OCI-LY1 (cell line): Measurements from ENCODE around the gene KDM5B.
"Not testable (repeated sequence)": the region's sequence is repeated elsewhere in the genome, so short reads cannot be mapped to it uniquely, and the experiment has no call there.

Experiments used
- H2AFZ ChIP-seq: fragments of 200-600 bp; sonication (generic), shearing (Covaris generic); 2 replicates; pipeline ENCODE4 v1.6.0; 2014; ENCODE audit warnings: antibody characterized with exemption, mild to moderate bottlenecking, low read length
- H3F3A ChIP-seq: fragments of 200-600 bp; sonication (generic), shearing (Covaris generic); 2 replicates; pipeline ENCODE4 v1.6.0; 2014; ENCODE audit warnings: mild to moderate bottlenecking, antibody characterized with exemption, low read length, moderate library complexity; ENCODE audit not compliant: insufficient read depth
- H3K27ac ChIP-seq: fragments of 200-600 bp; sonication (generic); 2 replicates; pipeline ENCODE4 v1.5.1; 2014; ENCODE audit warnings: low read length, mixed run types, mild to moderate bottlenecking, low read depth; ENCODE audit not compliant: poor library complexity, severe bottlenecking
- H3K27me3 ChIP-seq: fragments of 200-600 bp; sonication (generic); 2 replicates; pipeline ENCODE4 v1.6.0; 2014; ENCODE audit warnings: antibody characterized with exemption, mild to moderate bottlenecking, low read length, moderate library complexity; ENCODE audit not compliant: insufficient read depth
- H3K36me3 ChIP-seq: fragments of 200-600 bp; sonication (generic); 2 replicates; pipeline ENCODE4 v1.6.1; 2014; ENCODE audit warnings: mild to moderate bottlenecking, antibody characterized with exemption, low read length, moderate library complexity, mixed read lengths; ENCODE audit not compliant: insufficient read depth
- H3K4me1 ChIP-seq: fragments of 200-600 bp; sonication (generic); 2 replicates; pipeline ENCODE4 v1.5.1; 2014; ENCODE audit warnings: mild to moderate bottlenecking, low read length, moderate library complexity; ENCODE audit not compliant: insufficient read depth, severe bottlenecking
- H3K4me2 ChIP-seq: fragments of 200-600 bp; sonication (generic), shearing (Covaris generic); 2 replicates; pipeline ENCODE4 v1.6.1; 2014; ENCODE audit warnings: low read length
- H3K4me3 ChIP-seq: fragments of 200-600 bp; sonication (generic); 2 replicates; pipeline ENCODE4 v1.5.1; 2014; ENCODE audit warnings: low read length, low read depth, mild to moderate bottlenecking, mixed read lengths; ENCODE audit not compliant: poor library complexity, severe bottlenecking
- H3K79me2 ChIP-seq: fragments of 200-600 bp; shearing (Covaris generic); 2 replicates; pipeline ENCODE4 v1.6.1; 2016; ENCODE audit warnings: mixed run types, low read length, mixed read lengths; ENCODE audit not compliant: insufficient read depth
- H3K9ac ChIP-seq: fragments of 200-600 bp; sonication (generic), shearing (Covaris generic); 2 replicates; pipeline ENCODE4 v1.6.1; 2014; ENCODE audit warnings: mild to moderate bottlenecking, low read length, mixed read lengths
- H3K9me2 ChIP-seq: fragments of 200-600 bp; sonication (generic), shearing (Covaris generic); 2 replicates; pipeline ENCODE4 v1.6.1; 2014; ENCODE audit warnings: low read depth, mild to moderate bottlenecking, low read length, mixed read lengths
- H3K9me3 ChIP-seq: fragments of 200-600 bp; shearing (Covaris generic); 2 replicates; pipeline ENCODE4 v1.6.1; 2014; ENCODE audit warnings: low read length, mixed read lengths
- H4K20me1 ChIP-seq: fragments of 200-600 bp; sonication (generic), shearing (Covaris generic); 2 replicates; pipeline ENCODE4 v1.6.0; 2016; ENCODE audit warnings: mild to moderate bottlenecking, low read length; ENCODE audit not compliant: insufficient read depth
- EZH2 ChIP-seq: fragments of 200-600 bp; sonication (generic), shearing (Covaris generic); IDR thresholded peaks from 2 replicates; pipeline ENCODE4 v1.8.0; 2017; ENCODE audit warnings: borderline replicate concordance, mixed run types, mild to moderate bottlenecking, antibody characterized with exemption, low read length, moderate library complexity, mixed read lengths
- TF ChIP-seq, protein P1 (sequence below): fragments of 200-600 bp; sonication (generic), shearing (Covaris generic); IDR thresholded peaks from 2 replicates; pipeline ENCODE4 v1.5.1; 2017; ENCODE audit warnings: mild to moderate bottlenecking, antibody characterized with exemption, low read length, moderate library complexity, mixed read lengths

The KDM5B gene

DNA sequence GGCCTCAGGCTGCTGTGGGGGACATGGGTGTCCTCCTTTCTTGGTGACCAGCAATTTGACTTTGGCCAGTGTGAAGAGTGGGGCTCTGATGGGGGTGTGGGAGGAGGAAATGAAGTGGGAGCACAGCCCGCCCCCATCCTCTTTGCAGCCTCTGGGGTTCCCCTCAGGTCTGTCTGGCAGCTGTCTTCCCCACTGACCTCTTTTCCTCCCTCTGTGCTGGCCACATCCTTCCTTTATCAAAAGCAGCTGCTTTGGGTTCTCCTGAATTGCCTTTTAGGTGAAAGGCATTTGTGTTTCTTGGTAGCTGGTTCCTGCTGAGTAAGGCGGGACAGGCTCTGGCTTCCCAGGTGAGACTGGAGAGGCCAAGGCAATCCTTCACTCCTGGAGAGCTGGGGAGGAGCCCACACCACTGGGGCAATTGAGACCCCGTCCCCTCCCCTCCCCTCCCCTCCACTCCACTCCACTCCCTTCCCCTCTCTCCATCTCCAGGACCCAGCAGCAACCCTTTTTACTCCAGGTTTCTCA is 27.4 kb upstream of the KDM5B start:
- no peaks in the 10 kb centered on the region for H3K36me3 ChIP-seq
- H3K9ac ChIP-seq, result no peak overlapping the region
- H3K4me2 ChIP-seq, result no peak overlapping the region
- H2AFZ ChIP-seq, result no peak overlapping the region
- H3K4me1 ChIP-seq, result no peaks in the 10 kb centered on the region
- no peak overlapping the region for H3K4me3 ChIP-seq
- H3K9me2 ChIP-seq, result no peaks in the 10 kb centered on the region
- H3K9me3 ChIP-seq, result no peaks in the 10 kb centered on the region
- H3F3A ChIP-seq, result no peaks in the 10 kb centered on the region
- no peak overlapping the region for H3K27ac ChIP-seq
- peaks cover 7% of the 10 kb centered on the region; the same call in 1 of the 2 replicates for H3K27me3 ChIP-seq
- H3K79me2 ChIP-seq, result no peaks in the 10 kb centered on the region
- no peaks in the 10 kb centered on the region for H4K20me1 ChIP-seq
- no peak for TF ChIP-seq EZH2
- TF ChIP-seq, protein P1, sequence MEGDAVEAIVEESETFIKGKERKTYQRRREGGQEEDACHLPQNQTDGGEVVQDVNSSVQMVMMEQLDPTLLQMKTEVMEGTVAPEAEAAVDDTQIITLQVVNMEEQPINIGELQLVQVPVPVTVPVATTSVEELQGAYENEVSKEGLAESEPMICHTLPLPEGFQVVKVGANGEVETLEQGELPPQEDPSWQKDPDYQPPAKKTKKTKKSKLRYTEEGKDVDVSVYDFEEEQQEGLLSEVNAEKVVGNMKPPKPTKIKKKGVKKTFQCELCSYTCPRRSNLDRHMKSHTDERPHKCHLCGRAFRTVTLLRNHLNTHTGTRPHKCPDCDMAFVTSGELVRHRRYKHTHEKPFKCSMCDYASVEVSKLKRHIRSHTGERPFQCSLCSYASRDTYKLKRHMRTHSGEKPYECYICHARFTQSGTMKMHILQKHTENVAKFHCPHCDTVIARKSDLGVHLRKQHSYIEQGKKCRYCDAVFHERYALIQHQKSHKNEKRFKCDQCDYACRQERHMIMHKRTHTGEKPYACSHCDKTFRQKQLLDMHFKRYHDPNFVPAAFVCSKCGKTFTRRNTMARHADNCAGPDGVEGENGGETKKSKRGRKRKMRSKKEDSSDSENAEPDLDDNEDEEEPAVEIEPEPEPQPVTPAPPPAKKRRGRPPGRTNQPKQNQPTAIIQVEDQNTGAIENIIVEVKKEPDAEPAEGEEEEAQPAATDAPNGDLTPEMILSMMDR, result no peak

DNA sequence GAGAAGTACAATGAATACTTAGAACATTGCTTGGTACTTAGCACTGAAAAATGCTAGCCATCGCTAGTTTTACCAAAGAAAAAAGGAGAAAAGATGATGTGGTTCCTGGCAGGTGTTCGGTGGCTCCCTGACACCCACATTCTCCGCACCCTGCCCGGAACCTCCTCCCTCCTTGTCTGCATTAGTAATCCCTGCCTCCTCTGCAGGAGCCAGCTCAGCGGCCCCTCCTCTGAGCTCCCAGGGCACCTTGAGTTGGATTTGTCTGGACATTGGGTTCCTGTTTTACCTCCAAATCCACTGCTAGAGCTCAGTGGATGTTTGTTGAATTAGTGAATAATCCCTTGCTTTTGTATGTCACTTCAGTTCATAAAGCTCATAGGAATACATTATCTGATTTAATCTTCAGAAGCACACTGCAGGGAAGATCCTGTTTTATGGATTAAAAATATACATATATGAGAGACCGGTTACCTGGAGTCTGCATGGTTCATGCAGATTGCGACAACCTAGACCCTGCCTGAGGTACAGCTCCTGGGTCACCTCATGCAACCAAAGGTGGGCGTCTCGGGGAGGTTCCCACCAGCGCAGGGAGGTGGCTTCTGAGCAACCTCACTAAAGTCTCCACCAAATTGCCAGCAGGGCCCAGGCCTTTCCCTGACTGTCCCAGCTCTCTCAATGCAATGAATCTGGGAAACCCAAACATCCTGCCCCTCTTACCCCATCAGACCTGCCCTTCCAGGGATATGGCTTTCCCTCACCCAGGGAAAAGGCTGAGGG is 26.7 kb upstream of the KDM5B start:
- no peak overlapping the region for H3K4me3 ChIP-seq
- H3K4me2 ChIP-seq, result no peak overlapping the region
- no peaks in the 10 kb centered on the region for H3K9me2 ChIP-seq
- H3K4me1 ChIP-seq, result no peaks in the 10 kb centered on the region
- no peaks in the 10 kb centered on the region for H3F3A ChIP-seq
- H3K27me3 ChIP-seq, result peaks cover 7% of the 10 kb centered on the region; the same call in 1 of the 2 replicates
- no peaks in the 10 kb centered on the region for H3K79me2 ChIP-seq
- TF ChIP-seq, protein P1, result no peak
- no peak for TF ChIP-seq EZH2
- no peak overlapping the region for H3K27ac ChIP-seq
- H3K36me3 ChIP-seq, result no peaks in the 10 kb centered on the region
- H3K9ac ChIP-seq, result no peak overlapping the region
- H3K9me3 ChIP-seq, result no peaks in the 10 kb centered on the region
- H4K20me1 ChIP-seq, result no peaks in the 10 kb centered on the region
- H2AFZ ChIP-seq, result no peak overlapping the region

DNA sequence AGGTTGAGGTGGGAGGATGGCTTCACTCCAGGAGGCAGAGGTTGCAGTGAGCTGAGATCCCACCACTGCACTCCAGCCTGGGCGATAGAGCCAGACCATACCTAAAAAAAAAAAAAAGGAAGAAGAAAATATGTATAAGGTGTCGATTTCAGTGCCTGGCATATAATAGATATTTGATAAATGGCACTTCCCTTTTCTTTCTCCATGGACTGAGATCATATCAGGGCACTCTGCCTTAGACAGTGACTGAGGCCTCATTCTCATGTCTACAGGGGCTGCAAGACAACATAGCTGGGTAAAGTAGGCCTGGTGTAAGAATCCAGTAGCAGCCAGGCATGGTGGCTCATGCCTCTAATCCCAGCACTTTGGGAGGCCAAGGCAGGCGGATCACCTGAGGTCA is 23.7 kb upstream of the KDM5B start:
- Histone ChIP-seq H3K9ac (no peak overlapping the region), H3K27me3 (peaks cover 7% of the 10 kb centered on the region; the same call in 1 of the 2 replicates), H3K4me1 (no peaks in the 10 kb centered on the region)

DNA sequence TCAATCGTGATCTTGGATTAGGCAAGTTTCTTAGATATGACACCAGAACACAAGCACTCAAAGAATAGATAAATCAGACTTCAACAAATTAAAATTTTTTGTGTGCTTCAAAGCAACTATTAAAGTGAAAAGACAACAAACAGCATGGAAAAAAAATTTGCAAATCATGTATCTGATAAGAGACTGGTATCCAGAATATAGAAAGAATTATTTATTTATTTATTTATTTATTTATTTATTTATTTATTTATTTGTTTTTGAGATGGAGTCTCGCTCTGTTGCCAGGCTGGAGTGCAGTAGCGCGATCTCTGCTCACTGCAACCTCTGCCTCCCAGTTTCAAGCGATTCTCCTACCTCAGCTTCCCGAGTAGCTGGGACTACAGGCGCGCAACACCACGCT is 21.0 kb upstream of the KDM5B start:
- not testable (repeated sequence) for H3K36me3 ChIP-seq, H3K9ac ChIP-seq, H3K27ac ChIP-seq, H3K79me2 ChIP-seq, H3F3A ChIP-seq, H3K4me1 ChIP-seq, H2AFZ ChIP-seq, H3K27me3 ChIP-seq, H3K4me3 ChIP-seq, H3K9me3 ChIP-seq, H3K4me2 ChIP-seq, H4K20me1 ChIP-seq, H3K9me2 ChIP-seq

More for the DNA sequence above, 23.7 kb upstream of the KDM5B start:
- Histone ChIP-seq H3F3A (no peaks in the 10 kb centered on the region), H3K9me3 (no peaks in the 10 kb centered on the region), H3K27ac (no peak overlapping the region), H3K4me3 (no peak overlapping the region), H3K36me3 (no peaks in the 10 kb centered on the region), H4K20me1 (no peaks in the 10 kb centered on the region), H3K9me2 (no peaks in the 10 kb centered on the region), H3K79me2 (no peaks in the 10 kb centered on the region), H2AFZ (no peak overlapping the region), H3K4me2 (no peak overlapping the region)
- TF ChIP-seq EZH2, result no peak
- TF ChIP-seq, protein P1, result no peak
